Measurements from ENCODE around the gene AP1AR. TPM values are rescaled to one million over a fixed set of nuclear protein-coding genes. Genes with fewer than 3 reads are reported as not detected.
"Not testable (repeated sequence)": the region's sequence is repeated elsewhere in the genome, so short reads cannot be mapped to it uniquely, and the experiment has no call there.

AP1AR gene
- total and polyA plus RNA-seq, 2 of the 8 experiments (the other 6 are each of a cell fraction or from before 2014, with no cell fraction given): 5.3 to 27.7 TPM

DNA sequence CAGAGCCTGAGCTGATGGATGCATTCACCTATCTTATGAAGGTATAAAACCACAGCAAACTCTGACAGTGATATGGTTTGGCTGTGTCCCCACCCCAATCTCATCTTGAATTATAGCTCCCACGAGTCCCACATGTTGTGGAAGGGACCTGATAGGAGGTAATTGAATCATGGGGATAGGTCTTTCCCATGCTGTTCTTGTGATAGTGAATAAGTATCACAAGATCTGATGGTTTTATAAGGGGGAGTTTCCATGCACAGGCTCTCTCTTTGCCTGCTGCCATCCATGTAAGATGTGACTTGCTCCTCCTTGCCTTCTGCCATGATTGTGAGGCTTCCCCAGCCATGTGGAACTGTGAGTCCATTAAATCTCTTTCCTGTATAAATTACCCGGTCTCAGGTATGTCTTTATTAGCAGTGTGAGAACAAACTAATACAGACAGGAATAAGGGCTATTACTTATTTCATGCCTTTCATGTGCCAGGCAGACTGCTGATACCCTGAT lies 50.4 kb downstream of the AP1AR start:
- H3K23me2 ChIP-seq (ENCODE audit: low read depth, low read length); H3K23ac ChIP-seq (ENCODE audit: insufficient read length); H3K4me1 ChIP-seq (replicated peaks in 1 of 4; ENCODE audit: control insufficient read depth in 3 of 4, insufficient read depth in 4 of 4, low read length in 3 of 4); H3K18ac ChIP-seq (ENCODE audit: extremely low read depth, low read length); H3K79me2 ChIP-seq (ENCODE audit: control insufficient read depth in 1 of 2, insufficient read depth in 2 of 2, low read length in 2 of 2); H3K79me1 ChIP-seq (ENCODE audit: low read depth, low read length); H2AK5ac ChIP-seq (ENCODE audit: low read depth, low read length); H3K9me3 ChIP-seq (ENCODE audit: insufficient read depth in 2 of 2, low read depth in 1 of 2, low read length in 1 of 2); H3K9ac ChIP-seq (replicated peaks in 1 of 4; ENCODE audit: extremely low read depth in 1 of 4, low read depth in 3 of 4, low read length in 3 of 4); H2BK20ac ChIP-seq (ENCODE audit: low read length); H2AFZ ChIP-seq (ENCODE audit: low read length); H3K4ac ChIP-seq (replicated peaks; ENCODE audit: insufficient read length, low read depth, low read length); H2BK12ac ChIP-seq (ENCODE audit: low read depth, low read length); DNase-seq (ENCODE audit: low read depth in 1 of 2, low spot score in 2 of 2); H3K4me2 ChIP-seq (ENCODE audit: insufficient read depth in 1 of 2, low read depth in 2 of 2, low read length in 2 of 2); H3K27ac ChIP-seq (ENCODE audit: low read depth, low read length); POLR2A ChIA-PET (ENCODE audit: partially characterized antibody); H4K91ac ChIP-seq (replicated peaks; ENCODE audit: insufficient read length, low read length); H3K14ac ChIP-seq (ENCODE audit: insufficient read length); H2BK15ac ChIP-seq (ENCODE audit: low read length); FAIRE-seq; H2BK120ac ChIP-seq (replicated peaks; ENCODE audit: low read depth, low read length); H3K4me3 ChIP-seq (ENCODE audit: extremely low read depth in 1 of 4, insufficient read depth in 2 of 4, low read depth in 3 of 4, low read length in 4 of 4); H3K56ac ChIP-seq (replicated peaks; ENCODE audit: insufficient read length, low read depth, low read length); H4K5ac ChIP-seq (ENCODE audit: insufficient read length, low read depth, low read length); H4K8ac ChIP-seq (ENCODE audit: extremely low read depth, insufficient read depth, low read length); H3K36me3 ChIP-seq (ENCODE audit: control insufficient read depth in 2 of 4, insufficient read depth in 4 of 4, low read length in 3 of 4); H4K20me1 ChIP-seq (replicated peaks in 1 of 2; ENCODE audit: control insufficient read depth in 1 of 2, insufficient read depth in 2 of 2, low read length in 2 of 2); H2BK5ac ChIP-seq (ENCODE audit: low read depth, low read length): not testable (repeated sequence)
- CTCF ChIA-PET (ENCODE audit: partially characterized antibody): interaction anchor here (0.8 to 1.2 kb wide), 4 partner anchors 10 to 182 kb away, joined by 3 to 4 read pairs (median 4); no protein-coding TSS in a partner anchor
- peaks cover 0 to 23% (median 12%) of the 10 kb centered on the region in 4 experiments; a peak in 6 of 7 replicates for H3K27me3 ChIP-seq (replicated peaks in 1 of 4; ENCODE audit: control insufficient read depth in 3 of 4, extremely low read depth in 1 of 4, insufficient read depth in 3 of 4, low read length in 3 of 4)
- WGBS, 2 experiments (ENCODE audit: extremely low coverage in 1 of 2, insufficient coverage in 1 of 2, insufficient read length in 1 of 2, insufficient replicate concordance in 2 of 2, low coverage in 1 of 2, low lambda C conversion rate in 2 of 2, missing lambda C conversion rate in 1 of 2): 85% methylated on average over 2 of the region's 2 CpGs; no CpG with 5 or more reads in 1 of the 2 experiments
